GM21381 (cell line): Measurements from ENCODE around the gene SIPA1.

Experiments used
- ATAC-seq: cut with Tn5 transposase; IDR thresholded peaks from one replicate; pipeline ENCODE4 v1.9.1; 2021; ENCODE audit warnings: mild to moderate bottlenecking, moderate library complexity; ENCODE audit not compliant: unreplicated experiment

Gene SIPA1

DNA sequence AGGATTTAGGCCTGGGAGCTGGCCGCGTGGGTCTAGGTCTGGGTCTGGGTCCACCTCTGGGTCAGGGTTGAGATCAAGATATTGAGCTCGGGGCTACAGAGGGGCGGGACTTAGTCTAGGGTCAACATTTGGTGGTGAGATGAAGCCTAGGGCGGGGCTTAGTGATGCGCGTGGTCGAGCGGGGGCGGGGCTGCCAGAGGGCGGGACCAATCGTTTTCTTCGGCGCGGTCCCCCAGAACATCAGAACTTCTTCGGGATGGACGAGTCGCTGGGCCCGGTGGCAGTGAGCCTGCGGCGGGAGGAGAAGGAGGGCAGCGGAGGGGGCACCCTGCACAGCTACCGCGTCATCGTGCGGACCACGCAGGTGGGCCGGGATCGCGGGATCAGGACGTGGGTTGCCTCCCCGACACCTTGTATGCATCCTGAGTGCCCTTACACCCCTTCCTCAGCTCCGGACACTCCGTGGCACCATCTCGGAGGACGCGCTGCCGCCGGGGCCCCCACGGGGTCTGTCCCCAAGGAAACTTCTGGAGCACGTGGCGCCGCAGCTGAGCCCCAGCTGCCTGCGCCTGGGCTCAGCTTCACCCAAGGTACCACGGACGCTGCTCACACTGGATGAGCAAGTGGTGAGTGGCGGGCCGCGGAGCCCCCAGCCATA is 4.2 kb downstream of the SIPA1 start:
- ATAC-seq, result no peak

- no peak for ATAC-seq
Observed at GRCh38 chr11:65643971-65644370, 6.1 kb downstream of the SIPA1 start.

DNA sequence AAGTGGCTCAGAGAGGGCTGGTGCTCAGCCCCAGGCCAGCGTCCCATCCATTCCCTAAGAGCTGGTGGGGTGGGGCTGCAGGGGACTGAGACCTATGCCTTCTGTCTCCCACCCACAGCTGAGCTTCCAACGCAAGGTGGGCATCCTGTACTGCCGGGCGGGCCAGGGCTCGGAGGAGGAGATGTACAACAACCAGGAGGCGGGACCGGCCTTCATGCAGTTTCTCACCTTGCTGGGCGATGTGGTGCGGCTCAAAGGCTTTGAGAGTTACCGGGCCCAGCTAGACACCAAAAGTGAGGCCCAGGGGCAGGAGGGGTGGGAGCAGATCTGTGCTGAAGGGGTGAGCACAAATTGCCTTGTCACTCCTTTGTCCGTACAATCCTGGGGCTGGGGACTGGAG is 6.9 kb downstream of the SIPA1 start:
- no peak for ATAC-seq

DNA sequence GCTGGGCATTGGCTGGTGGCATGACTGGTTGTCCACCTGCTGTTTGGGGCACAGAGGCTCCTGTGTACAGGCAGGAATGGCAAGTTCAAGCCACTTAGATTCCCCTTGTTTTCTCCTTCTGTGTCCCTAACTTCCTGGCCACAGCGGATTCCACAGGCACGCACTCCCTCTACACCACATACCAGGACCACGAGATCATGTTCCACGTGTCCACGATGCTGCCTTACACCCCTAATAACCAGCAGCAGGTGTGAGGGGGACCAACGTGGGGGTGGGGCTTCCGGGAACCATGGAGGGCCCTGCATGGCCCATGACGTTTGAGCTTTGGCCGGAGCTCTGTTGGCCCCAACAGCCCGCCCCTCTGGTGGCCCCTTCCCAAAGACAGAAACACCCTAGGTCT is 7.8 kb downstream of the SIPA1 start:
- no peak for ATAC-seq

DNA sequence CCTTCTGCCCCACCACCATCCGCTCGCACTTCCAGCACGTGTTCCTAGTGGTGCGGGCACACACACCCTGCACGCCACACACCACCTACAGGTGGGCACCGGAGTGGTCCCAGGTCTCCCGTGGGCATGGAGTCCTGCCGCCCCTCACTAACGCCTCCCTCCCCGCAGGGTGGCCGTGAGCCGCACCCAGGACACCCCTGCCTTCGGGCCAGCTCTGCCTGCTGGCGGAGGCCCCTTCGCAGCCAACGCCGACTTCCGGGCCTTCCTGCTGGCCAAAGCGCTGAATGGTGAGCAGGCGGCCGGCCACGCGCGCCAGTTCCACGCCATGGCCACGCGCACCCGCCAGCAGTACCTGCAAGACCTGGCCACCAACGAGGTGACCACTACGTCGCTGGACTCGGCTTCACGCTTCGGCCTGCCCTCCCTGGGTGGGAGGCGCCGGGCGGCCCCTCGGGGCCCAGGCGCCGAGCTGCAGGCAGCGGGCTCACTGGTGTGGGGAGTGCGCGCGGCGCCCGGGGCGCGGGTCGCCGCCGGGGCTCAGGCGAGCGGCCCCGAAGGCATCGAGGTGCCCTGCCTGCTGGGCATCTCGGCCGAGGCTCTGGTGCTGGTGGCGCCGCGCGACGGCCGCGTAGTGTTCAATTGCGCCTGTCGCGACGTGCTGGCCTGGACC is 8.5 kb downstream of the SIPA1 start:
- no peak for ATAC-seq

- ATAC-seq, result no peak
Observed at GRCh38 chr11:65646958-65647701, 9.2 kb downstream of the SIPA1 start.

- no peak for ATAC-seq
Observed at GRCh38 chr11:65648997-65649493, 11.1 kb downstream of the SIPA1 start.

DNA sequence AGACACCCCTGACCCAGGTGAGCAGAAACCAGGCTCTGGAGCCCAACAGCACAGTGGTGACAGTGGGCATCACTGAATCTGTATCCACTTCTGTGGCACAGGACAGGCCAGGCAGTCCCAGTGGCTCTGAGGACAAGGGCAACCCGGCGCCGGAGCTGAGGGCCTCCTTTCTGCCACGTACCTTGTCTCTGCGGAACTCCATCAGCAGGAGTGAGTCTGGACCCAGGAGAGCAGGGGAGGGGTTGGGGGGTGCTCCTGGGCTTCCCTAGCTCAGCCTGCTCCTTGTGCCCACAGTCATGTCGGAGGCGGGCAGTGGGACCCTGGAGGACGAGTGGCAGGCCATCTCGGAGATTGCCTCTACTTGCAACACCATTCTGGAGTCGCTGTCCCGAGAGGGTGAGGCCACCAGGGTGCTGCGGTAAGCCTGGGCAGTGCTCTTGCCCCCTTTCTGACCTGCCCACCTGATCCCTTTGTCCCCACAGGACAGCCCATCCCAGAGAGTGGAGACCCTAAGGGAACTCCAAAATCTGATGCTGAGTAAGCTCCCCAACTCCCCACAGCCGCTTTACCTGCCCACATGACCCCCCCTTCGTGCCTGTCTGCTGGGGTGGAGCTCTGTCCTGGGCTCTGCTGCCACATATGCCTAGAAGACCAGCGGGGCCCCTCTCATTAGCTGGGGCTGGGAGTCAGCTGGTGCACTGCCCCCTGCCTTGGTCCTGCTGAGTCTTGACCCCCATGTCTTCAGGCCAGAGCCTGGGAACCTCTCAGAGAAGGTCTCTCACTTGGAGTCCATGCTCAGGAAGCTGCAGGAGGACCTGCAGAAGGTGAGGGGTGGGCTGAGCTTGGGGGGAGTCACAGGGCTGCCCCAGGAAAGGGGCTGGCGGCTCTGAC is 12.0 kb downstream of the SIPA1 start:
- no peak for ATAC-seq

DNA sequence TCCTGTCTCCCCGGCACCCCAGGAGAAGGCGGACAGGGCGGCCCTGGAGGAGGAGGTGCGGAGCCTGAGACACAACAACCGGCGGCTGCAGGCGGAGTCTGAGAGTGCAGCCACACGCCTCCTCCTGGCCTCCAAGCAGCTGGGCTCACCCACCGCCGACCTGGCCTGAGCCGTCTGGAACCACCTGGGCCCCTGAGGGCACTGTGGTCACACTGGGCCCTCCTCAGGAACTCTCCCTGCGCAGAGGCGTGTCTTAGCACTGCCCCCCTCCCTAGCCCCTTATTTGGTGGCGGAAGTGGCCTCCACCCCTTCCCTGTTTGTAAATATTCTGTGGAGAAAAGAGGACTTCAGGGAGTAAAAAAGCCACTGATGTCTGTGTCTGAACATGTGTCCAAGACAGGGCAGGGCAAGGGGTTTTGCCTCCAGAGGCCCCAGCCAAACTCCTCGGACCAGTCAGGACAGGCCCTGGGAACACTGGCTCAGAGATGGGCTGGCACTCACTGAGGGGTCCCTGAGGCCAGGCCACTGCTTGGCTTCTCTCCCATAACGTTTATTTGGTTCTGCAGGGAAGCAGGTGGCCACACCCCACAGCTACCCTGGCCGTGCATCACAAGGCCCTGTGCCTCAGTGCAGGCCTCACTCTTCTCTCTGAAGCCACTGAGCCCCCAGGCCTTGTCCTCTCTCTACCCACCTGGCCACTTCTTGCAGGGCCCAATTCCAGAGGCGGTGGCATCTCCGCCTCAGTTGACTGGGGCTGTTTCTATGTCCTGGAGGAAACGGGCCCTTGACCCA is 12.8 kb downstream of the SIPA1 start:
- ATAC-seq, result no peak

DNA sequence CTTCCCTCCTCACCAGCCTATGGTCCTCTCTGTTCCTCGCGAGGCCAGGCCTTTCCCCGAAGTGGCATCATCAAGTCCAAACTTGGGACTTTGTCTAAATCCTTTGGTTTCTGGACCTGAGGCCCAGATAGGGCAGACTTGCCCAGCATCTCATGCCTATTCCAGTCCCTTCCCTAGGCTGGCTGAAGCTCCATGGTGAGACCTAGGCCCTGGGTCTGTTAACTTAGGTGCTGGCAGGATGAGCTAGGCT is 13.4 kb downstream of the SIPA1 start:
- no peak for ATAC-seq

DNA sequence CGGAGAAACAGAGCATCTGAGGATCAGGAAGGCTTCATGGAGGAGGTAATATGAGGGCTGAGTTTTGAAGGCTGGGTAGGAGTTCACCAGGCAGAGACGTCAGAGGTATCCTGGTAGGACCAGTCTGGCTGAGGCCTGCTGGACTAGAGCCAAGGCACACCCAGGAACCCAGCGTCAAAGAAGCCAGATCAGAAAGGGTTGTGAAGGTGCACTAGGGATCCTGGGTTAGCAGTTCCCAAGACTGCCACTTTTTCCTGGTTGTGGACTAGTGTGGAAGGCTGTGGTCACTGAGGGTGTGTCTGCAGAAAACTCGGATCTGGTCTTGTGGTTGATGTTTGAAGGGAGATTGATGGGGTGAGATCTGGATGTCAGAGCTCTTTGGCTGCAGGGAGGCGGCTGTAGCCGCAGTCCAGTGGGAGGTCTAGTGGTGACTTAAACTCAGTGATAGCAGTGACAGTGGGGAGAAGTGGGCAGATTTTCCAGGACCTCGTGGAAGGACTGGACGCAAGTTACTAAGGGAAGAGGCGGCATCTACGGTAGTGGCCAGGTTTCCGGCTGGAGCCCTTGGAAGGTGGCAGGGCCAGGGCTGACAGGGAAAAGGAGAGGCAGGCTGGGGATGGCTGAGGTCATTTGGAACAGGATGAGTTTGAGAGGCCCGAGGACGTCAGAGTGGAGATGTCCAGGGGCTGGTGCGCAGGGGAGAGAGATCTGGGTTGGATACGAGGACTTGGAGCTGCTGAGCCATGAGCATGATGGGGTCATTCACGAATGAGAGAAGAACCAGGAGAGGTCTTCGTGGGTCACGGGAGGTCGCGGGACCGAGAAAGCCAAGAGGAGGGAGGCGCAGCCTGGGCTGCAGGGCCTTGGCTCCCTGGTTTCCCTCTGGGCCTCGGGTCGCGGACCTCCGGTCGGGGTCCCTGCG is 13.9 kb downstream of the SIPA1 start:
- ATAC-seq, result no peak

GRCh38 chr11:65652511-65653228 is 14.8 kb downstream of the SIPA1 start:
- peak; percentile 70 for ATAC-seq

- peak; percentile 5 for ATAC-seq
Observed at GRCh38 chr11:65653229-65654225, 15.6 kb downstream of the SIPA1 start.

DNA sequence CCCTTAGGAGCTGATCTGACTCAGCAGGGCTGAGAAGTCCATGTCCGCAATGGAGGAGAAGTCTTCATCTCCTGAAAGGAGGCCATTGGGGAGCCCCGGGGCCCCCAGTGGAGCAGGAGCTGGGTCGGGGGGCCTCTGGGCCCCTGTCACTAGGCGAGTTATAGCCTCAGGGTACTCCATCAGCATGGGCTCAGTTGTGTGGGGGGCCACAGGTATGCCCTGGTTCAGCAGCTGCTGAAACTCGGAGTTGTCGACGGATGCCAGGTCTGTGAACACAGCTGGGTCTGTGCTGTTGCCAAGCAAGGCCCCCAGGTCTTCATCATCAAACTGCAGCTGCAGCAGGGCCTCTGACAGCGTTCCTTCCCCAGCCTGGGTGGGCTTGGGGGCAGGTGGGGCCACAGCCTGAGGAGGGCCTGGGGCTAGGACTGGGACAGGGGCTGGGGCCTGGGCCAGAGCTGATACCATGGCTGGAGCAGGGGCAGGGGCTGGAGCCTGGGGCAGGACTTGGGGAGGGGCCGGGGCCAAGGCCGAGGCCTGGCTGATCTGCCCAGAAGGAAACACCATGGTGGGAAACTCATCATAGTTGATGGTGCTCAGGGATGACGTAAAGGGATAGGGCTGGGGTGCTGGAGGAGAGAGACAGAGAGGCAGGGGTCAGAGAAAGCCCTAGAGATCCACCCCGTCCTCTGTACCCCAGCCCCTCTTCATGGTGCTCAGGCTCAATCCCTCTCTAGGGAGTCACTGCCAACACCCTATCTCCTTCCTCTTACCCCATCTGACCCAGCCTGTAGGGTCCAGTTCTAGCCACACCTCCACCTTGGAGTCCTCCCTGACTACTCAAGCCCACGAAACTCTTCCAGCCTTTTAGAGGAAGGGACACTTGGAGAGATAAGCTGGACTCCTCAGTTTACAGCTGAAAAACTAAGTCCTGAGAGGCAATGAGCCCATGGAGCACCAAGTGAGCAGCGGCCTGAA is 16.8 kb downstream of the SIPA1 start:
- ATAC-seq, result no peak

GRCh38 chr11:65655570-65656332 is 17.9 kb downstream of the SIPA1 start:
- no peak for ATAC-seq

GRCh38 chr11:65657426-65657825 is 19.5 kb downstream of the SIPA1 start:
- ATAC-seq, result no peak
